SKM-1 (cell line): Measurements from ENCODE around the gene GATA5.
A peak's percentile ranks its signal among the peaks of the same experiment; 100 is the strongest.

Experiments
- DNase-seq: peaks from one replicate; lab custom pipeline; 2025; ENCODE audit not compliant: unreplicated experiment; lab: John Stamatoyannopoulos, UW

GATA5 gene

DNA sequence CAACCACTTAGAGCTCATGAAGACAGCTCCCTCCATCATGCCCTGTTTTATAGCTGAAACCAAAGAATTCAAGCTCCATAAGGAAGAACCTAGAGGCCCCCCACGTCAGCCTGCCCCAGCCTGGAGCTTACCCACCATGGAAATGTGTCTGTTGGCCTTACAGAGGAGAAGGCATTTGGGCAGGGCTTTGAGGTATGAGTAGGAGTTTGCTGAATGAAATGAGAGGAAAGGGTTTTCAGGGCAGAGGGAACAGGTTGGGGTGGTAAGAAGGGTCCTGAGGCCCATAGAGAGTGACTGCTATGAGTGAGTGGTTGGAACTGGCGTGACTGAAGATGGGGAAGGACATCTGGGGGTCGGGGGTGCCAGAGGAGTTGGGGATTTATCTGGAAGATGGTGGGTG lies 12.7 kb upstream of the GATA5 start:
- DNase-seq = no peak

DNA sequence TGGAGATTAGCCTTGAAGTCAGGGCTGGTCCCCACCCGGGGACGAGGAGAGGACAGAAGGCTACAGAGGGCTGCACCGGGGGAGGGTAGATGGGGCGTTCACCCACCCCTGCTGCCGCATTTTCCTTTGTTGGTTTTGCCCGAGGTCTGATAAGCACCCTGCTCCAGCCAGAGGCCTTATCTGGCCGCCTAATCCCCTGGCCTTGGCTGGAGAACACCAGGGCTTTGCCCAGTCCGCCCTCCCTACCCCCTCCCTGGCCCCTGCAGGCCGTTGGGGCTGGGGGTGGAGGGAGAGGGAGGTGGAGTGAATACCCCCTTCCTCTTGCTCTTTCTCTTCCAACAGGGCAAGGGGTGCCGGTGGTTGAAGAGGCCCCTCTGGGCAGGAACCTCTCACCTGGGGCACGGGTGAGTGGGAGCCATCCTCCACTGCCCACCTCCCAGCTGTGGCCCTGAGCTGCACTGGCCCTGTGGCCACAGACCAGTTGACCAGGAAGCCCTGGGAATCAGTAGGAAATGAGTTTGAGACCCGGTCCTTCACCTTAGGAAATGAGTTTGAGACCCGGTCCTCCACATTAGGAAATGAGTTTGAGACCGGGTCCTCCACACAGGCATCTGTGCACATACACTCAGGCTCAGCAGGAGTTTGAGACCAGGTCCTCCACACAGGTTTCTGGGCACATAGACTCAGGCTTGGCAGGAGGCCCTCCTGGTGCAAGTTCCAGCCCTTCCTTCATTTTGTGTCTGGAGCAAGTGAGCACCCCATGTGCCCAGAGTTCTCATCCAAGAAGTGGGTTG lies 12.0 kb upstream of the GATA5 start:
- DNase-seq = no peak

DNA sequence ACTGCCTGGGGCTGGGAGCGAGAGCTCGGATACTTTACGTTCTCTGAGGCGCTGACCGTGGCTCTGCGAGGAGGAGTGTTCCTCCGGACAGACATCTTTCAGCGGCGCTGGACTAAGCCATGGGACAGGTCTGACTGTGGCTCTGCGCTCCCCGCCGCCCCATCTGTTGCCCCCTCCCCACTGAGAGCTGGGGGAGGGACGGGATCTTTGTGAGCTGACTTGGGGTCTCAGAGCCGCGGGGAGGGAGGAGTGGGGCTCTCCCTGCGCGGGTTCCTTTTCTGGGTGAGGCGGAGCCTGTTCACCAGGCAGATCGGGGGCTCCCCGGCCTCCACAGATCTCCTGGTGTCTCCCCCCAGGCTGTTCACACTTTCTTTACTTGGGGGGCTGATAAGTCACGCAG lies 11.3 kb upstream of the GATA5 start:
- no peak for DNase-seq

DNA sequence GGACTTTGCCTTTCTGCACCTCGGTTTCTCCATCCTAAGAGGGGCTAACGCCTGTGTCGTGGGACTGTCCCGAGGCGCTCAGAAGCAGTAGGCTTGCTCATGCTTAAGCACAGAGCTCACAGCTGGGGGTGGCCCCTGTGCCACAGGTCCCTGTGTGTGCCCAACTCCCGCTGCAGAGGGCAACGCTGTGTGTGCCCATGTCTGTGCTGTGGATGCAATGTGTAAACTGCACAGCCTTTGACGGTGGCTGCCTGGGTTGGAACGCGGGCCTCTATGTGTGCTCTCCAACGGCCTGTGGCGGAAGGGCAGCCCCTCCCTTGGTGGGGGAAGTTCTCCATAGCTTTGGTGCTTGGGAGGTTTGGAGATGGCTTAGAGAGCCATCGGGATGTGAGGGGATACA lies 10.7 kb upstream of the GATA5 start:
- DNase-seq = no peak

DNA sequence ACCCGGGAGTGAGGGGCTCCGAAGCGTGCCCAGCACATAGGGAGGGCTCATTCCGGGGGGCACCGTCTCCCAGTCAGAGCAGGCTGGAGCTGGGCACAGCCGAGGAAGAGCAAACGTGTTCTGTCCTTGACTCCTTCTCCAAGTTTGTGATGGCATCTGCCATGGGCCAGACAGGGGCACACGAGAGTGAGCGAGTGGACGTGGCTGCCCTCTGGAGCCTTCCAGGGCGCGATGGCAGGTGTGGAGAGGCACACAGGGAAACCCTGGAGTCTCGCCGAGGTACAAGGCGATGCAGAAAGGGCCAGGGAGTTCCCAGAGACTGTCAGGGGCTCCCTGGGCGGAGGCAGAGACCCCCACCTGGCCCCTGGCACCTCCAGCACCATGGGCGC lies 9.9 kb upstream of the GATA5 start:
- DNase-seq = no peak

DNA sequence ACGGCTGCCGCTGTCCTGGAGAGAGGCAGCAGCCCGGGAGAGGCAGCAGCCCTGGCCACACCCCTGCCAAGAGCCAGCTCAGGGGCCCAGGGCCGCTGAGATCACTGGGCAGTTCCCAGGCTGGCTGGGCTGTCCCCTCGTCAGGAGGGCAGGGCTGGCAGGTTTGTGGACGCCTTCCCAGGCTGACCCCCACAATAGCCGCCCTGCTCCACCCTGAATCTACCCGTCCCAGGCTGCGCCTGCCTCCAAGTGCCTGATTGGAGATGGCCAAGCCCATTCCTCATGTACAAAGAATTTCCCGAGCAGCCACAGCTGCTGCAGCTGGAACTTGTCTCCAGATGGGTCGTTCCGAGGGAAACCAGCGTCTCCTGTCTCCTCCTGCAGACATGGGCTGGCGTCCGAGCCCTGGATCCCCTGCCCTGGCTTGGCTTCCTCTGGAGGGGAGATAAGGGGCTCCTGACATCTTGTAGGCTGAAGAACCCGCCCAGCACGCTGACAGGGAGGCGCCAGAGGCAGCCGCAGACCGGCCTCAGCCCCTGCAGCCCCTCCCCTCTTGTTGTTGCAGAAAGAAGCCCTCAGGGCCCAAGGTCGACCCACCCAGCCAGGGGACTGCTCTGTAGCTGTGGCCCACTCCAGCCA lies 9.4 kb upstream of the GATA5 start:
- no peak for DNase-seq

DNA sequence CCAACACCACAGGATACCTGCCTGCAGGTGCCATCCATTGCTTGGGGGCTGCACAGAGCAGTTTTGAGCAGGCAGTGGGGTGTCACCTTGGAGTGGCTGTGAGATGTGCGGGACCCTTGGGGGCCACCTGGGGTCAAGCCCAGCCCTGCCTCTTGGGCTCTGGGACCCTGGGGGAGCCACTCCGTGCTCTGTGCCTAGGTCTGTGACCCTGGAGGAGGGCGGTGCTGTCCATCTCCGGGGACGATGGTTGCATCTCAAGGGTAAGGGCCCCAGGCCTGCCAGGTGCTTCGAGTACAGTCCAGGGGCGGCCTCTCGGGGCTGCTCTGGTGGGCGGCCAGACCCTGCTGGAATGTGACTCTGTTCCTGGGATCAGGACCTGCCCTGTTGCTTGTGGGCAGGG lies 8.7 kb upstream of the GATA5 start:
- DNase-seq = no peak

DNA sequence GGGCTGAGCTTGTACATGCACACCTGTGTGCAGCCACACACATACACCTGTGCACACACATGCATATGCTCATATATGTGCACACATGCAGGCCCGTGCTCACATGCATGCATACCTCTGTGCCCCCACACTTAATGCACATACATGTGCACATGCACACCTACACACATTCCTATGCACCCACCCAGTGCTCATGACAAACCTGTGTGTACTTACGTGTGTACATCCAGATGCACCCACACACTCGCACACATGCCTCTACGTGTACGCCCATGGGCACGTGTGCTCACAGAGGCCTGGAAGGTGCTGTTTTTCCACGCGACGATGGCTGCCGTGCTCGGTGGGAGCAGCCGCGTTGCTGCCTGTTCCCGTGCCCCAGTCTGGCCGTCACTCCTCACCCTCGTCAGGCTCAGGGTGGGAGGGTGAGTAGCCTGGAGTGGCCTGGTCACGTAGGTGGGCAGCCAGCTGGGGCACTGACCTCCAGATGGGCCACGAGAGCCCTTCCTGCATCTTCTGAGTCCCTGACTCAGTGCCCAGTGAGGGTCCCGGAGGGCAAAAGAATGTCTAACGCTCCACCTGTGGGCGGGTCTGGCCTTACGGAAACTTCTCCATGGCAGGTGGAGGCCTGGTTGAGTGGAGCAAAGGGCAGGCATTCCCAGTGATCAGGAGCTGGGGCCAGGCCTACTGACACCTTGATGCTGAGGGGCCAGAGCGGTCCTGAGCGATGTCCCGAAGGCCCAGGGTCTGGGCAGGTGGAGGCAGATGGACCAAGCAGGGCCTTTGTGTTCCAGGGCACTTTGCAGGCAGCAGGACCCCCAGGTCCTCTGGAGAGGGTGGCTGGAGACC lies 8.0 kb upstream of the GATA5 start:
- DNase-seq = no peak

DNA sequence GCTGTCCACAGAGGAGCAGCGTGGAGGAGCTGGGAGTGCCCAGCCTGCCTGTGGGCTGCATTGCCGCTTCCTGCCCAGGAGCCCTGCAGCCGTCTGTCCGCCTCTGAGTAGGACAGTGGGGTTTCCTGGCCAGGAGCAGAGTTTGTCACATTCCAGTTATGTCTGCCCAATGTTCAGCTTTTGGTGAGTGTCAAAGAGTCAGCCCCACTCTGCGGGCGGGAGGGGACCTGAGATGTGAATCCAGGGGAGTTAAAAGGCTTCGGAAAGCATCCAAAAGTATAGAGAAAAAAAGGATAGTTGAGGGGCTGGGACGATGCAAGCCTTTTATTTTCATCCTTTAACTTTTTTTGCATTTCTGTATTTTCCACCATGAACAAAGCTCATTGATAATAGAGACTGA lies 7.2 kb upstream of the GATA5 start:
- no peak for DNase-seq

DNA sequence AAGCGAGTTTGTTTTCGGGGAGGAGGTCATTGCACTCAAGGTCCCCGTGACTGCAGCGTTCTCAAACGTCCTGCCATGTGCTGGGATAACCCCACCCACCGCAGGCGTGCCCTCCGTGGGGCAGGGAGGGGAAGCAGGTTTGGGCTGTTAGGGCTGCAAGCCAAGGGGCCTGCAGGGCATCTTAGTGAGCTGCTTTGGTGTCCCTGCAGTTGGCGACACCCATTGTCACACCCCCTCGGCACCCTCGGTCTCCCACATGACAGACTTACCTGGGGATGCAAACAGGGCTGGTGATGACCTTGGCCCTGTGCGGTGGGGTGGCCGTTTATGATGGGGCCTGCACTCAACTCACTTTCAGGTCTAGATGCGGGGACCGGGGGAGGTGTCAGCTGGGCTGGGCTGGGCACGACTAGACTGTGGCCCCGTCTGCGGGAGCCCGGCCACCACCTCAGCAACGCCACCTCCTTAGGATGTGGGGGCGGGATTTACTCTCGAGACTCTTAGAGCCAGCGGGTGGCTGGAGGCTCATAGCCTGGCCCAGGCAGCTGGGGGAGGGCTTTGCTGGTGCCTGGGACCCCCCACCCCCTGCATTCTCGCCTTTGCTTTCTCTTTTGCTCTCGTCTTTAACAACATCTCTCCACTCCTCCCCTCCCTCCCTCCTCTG lies 6.5 kb upstream of the GATA5 start:
- no peak for DNase-seq

DNA sequence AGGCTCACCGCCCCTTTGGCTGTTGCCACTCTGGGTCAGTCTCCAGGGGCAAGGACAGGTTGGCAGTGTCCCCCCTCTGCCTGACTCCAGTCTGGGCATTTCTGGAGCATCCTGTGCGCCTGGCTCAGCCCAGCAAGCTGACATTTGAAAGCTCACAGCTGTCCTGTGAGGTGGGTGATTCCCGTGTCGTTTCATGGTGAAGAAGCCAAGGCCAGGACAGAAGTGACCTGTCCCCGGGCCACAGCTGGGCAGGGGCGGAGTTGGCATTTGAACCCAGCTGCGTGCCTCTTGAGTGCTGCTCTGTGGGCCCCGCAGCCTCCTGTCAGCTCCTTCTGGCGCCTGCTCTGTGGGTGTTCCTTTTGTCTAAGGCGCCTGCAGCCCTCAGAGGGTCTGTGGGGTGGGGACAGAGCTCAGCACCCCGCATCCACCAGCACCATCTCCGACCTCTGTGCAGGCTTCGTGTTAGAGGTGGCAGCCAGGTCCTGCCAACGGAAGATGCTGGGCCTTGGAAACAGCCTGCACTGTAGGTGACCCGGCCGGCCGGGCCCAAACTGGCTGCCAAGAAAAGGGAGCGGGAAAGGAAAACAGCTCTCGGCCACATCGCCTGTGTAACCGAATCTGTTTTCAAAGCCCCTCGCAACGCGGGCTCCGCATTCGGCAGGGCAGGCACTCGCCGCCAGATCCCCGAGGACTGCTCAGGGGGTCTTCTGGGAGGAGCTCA lies 5.8 kb upstream of the GATA5 start:
- DNase-seq = no peak

DNA sequence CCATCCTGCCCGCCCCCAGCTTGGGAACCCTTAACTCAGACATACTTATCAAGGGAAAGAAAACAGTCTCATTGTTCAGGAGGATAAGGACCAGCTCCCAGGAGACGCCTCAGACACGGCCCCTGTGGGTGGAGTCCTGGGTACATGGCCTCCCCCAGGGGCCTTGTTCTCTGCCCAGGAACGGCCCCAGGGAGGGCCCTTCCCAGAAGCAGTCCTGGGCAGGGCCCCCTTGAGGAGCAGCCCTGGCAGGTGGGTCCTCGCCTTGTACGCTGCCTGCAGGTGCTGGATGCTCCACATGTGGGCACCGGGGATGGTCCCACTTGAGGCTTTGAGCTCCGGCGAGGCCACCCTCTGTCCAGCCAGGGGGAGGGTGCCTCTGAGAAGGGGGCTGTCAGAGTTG lies 4.5 kb upstream of the GATA5 start:
- no peak for DNase-seq

DNA sequence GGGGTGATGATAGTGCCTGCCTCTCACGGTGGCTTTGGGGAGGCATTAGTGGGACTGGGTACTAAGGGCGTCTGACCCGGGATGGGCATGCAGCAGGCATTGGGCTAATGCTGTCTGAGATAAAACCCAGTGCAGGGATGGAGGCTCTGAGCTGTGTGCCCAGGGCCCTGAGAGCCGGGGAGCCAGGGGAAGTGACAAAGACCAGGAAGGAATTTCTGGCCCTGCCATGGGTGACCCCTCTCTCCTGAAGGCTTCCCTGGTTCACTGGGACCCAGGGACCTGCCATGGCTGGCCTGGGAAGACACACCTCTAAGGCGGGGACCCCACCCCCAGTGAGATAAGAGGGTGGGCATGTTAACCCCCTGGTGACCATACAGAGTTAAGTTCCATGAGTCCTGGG lies 3.9 kb upstream of the GATA5 start:
- no peak for DNase-seq

DNA sequence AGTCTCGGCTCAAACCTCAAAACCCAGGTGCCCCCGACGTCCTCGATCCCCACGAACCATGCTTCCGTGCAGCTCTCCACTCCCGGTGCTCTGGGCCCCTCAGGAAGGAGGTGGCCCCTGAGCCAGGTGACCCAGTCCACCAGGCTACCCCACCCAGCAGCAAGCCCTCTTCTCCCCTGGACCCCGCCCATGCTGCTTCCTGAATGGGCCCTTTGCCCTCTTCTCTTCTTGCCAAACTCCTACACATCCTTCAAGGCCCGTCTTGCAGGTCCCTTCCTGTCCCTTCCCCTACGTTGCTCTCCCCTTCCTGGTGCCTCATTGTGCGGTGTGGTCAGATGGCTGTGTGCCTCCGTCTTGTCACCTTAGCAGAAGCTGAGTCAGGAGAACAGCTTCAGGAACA lies 3.4 kb upstream of the GATA5 start:
- DNase-seq = no peak

DNA sequence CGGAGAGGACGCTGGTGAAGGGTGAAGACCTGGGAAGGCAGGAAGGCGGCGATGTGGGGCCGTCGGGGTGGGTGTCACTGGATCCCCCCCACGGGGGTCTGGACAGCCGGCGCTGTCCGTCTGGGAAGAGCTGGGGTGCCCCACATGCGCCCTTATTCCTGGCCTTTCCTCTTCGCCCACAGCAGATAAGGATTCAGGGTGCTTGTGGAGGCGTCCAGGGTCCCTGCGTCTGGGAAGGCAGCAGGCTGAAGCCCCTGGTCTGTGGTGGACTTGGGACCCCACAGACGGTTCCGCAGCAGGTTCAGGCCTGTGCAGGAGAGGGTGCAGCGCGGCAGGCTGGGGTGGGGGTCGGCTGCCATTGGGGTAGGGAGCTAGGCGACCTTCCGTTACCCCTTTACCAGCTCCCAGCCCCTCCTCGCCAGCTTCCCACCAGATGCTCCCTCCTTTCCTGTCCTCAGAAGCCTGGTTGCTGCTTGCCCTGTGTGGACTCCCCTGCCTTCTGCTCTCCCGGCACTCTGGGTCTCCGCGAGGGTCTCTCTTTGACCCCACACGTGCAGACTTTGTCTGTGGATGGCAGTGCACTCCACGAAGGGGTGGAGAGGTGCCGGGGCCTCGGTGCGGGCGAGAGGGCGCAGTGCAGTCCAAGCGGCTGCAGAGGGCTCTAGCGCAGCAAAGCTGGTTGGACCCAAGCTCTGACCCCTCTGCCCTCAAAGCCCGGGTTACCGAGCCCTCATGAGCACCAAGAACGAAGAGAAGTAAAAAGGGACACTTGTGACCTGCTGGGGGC lies 2.1 kb upstream of the GATA5 start:
- DNase-seq = no peak

DNA sequence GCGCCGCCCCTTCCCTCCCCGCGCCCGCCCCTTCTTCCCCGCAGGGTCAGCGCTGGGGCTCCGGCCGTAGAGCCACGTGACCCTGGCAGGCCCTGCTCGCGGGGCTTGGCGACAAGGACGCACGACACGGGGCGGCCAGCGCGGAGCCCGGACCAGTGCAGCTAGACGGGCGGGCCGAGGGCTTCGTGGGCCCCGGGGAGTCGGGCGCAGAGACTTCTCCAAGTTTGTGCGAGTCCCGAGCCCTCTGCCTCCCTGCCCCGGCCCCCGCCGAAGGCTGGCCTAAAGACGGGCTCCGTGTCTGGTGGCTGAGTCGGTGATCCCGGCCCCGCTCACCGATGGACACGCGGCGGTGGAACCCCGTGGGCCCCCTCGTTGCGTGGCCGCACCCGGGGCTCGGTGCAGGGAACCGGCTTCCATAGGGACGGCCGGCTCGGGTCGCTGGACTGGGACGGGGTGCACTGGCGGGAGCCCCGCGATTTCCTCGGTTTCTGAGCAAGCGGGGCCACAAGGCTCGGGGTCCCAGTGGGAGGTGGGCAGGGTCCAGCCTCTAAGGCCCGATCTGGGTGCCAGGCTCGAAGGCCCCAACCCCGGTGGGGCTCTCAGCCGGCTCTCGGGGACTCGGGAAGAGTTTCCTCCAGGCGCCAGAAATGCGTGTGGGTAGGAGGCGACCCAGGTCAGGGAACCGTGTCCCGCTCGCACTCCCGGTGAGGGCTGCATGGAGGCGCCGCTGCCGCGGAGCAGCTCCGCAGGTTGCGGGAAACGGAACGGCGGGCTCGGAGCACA lies 452 bp upstream of the GATA5 start:
- peak; percentile 37 for DNase-seq

DNA sequence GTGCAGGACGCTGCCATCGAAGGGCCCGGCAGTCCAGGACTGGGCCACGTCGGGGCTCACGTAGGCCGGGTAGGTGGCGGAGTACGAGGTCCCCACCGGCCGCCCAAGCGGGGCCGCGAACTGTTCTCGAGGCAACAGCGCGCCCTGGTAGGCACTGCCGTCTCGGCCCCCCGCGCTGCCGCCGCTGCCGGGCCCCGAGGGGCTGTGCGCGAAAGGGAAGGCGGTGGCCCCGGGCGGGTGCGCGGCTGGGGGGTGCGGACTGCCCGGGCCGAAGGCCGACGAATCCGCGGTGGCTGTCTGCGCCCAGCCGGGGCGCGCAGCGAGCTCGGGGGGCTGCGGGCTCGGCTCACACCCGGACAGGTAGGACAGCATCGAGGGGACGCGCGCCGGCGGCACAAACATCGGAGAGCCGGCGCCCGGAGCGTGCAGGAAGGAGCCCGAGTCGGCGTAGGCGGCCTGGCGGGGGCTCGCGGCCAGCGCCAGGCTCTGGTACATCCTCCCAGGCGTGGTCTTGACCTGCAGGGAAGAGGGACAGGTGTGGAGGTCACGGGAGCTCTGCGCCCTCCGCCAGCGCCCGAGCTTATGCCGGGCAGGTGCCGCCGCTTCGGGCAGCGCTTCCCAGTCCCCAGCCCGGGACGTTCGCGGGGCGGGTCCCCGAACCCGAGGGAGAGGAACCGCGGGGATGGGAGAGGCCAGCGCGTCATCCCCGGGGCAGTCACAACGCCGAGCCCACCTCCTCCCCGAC lies 596 bp downstream of the GATA5 start:
- no peak for DNase-seq

DNA sequence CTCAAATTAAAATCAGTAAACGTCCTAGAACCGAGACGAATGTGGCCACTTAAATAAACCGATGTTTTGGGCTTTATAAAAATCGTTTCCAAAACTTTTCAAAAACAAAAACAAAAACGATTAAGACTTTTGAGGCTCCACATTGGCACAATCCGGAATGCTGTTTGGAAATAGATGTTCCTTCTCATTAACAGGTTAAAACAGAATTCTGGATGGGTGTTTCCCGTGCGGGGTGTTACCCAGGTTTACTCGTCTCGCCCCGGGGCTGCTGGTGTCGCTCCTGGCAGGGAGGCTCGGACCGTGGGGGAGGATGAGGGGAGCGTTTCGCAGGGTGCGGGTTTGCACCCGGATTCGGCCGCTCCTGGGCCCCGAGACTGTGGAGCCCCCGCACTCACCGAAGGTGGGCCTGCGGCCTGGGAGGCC lies 1.2 kb downstream of the GATA5 start:
- no peak for DNase-seq
